ENCODE results near the gene REM2.

REM2 gene

DNA sequence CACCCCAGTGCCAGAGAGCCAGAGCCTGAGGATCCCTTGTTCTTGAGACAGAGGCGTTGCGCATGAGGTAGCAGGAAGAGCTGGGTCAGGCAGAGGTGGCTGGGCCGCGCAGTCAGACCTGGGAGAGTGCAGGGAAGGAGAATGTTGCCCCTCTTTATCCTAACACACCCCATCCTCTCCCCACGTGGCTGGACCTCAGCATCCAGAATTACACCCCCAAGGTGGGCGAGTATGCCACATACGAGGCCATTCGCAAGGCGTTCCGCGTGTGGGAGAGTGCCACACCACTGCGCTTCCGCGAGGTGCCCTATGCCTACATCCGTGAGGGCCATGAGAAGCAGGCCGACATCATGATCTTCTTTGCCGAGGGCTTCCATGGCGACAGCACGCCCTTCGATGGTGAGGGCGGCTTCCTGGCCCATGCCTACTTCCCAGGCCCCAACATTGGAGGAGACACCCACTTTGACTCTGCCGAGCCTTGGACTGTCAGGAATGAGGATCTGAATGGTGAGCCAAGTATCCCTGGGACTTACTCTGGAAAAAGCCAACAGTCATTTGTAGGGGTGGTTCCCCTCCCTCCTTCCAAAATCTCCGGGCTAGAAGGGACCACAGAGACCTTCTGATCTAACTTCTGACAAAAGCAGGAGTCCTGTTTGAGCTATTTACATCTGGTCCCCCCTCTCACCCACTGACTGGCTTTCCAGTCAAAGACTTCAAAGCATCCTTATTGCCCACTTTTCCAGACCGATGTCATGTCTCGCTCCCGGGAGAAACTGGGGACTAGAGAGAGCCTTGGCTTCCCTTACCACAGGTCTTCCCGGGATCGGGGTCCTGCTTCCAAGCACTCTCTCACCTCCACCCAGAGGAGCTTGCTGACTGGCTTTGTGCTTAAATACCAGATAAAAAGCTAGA, 40.6 kb upstream of the REM2 start:
- WGBS, 2 experiments: 93 to 95% methylated on average over 28 of the region's 28 CpGs
- Histone ChIP-seq H3K27ac (ENCODE audit: insufficient read depth, low read depth, low read length, poor library complexity, severe bottlenecking) (no peak overlapping the region), H3K36me3 (ENCODE audit: control insufficient read depth, insufficient read depth, low read length) (no peaks in the 10 kb centered on the region)

DNA sequence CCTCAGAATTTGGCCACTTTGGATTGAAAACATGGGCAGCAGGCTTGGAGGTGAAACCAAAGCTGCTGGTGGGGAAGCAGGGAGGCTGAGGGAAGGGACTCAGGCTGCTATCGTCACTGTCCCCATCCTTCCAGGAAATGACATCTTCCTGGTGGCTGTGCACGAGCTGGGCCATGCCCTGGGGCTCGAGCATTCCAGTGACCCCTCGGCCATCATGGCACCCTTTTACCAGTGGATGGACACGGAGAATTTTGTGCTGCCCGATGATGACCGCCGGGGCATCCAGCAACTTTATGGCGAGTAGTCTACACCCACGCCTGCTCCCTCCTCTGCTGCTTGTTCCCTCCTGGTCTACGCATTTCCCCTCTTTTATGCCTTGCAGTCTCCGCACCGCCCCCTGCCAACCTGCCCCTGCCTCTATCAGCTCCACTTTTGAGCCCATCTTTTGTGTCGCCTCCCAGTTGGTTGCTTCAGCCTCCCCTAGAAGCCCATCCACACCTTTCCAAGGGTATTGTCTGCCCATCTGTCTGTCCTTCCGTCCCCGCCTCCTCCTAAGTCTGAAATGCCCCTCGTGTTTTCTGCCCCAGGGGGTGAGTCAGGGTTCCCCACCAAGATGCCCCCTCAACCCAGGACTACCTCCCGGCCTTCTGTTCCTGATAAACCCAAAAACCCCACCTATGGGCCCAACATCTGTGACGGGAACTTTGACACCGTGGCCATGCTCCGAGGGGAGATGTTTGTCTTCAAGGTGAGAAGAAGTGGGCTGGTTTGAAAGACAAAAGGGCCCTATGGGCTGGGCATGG, 39.7 kb upstream of the REM2 start:
- H3K4me1 ChIP-seq (ENCODE audit: control insufficient read depth, insufficient read depth, low read length): peaks cover 12% of the 10 kb centered on the region
- H3K4me3 ChIP-seq (ENCODE audit: insufficient read depth, low read depth, low read length): no peak overlapping the region
- WGBS, 2 experiments: 88 to 91% methylated on average over 21 of the region's 21 CpGs
- no peaks in the 10 kb centered on the region for H3K9me3 ChIP-seq (ENCODE audit: control insufficient read depth, low read length)
- H3K27ac ChIP-seq (ENCODE audit: insufficient read depth, low read depth, low read length, poor library complexity, severe bottlenecking): no peak overlapping the region
- peaks cover 3% of the 10 kb centered on the region for H3K27me3 ChIP-seq (ENCODE audit: control insufficient read depth, insufficient read depth, low read length, poor library complexity, severe bottlenecking)
- H3K36me3 ChIP-seq (ENCODE audit: control insufficient read depth, insufficient read depth, low read length): no peaks in the 10 kb centered on the region

More for the DNA sequence above, 40.6 kb upstream of the REM2 start:
- no peak overlapping the region for H3K4me3 ChIP-seq (ENCODE audit: insufficient read depth, low read depth, low read length)
- H3K4me1 ChIP-seq (ENCODE audit: control insufficient read depth, insufficient read depth, low read length): peaks cover 7% of the 10 kb centered on the region
- no peaks in the 10 kb centered on the region for H3K9me3 ChIP-seq (ENCODE audit: control insufficient read depth, low read length)
- peaks cover 12% of the 10 kb centered on the region for H3K27me3 ChIP-seq (ENCODE audit: control insufficient read depth, insufficient read depth, low read length, poor library complexity, severe bottlenecking)

DNA sequence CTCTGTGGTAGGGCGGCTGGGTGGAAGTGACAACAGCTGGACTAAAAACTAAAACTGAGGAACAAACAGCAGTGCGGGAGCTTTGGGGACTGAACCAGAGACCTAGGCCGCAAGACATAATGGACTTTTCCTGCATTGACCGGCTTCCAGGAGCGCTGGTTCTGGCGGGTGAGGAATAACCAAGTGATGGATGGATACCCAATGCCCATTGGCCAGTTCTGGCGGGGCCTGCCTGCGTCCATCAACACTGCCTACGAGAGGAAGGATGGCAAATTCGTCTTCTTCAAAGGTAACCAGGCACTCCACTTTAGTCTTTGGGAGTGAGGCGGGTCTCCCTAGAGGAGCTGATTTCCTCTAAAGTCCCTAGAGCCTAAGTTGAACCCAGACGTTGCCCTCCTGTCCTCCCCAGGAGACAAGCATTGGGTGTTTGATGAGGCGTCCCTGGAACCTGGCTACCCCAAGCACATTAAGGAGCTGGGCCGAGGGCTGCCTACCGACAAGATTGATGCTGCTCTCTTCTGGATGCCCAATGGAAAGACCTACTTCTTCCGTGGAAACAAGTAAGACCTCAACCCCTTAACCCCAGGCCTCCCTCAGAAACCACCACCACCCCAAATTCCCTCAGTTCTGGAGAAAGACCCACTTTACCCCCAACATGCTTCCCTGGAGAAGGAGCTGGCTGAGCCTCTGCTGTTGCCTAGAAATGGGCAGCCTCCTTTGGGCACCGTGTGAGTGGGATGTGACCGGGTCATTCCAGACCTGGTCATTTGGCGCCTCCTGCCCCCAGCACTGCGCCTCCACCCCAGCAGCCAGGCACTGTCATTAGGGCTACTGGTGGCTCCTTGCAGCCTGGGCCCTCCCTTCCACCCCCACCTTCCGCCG, 38.6 kb upstream of the REM2 start:
- WGBS, 2 experiments: 94 to 95% methylated on average over 22 of the region's 22 CpGs
- peaks cover 19% of the 10 kb centered on the region for H3K4me1 ChIP-seq (ENCODE audit: control insufficient read depth, insufficient read depth, low read length)
- no peak overlapping the region for H3K27ac ChIP-seq (ENCODE audit: insufficient read depth, low read depth, low read length, poor library complexity, severe bottlenecking)
- H3K27me3 ChIP-seq (ENCODE audit: control insufficient read depth, insufficient read depth, low read length, poor library complexity, severe bottlenecking): no peaks in the 10 kb centered on the region
- no peaks in the 10 kb centered on the region for H3K36me3 ChIP-seq (ENCODE audit: control insufficient read depth, insufficient read depth, low read length)
- H3K9me3 ChIP-seq (ENCODE audit: control insufficient read depth, low read length): no peaks in the 10 kb centered on the region
- no peak overlapping the region for H3K4me3 ChIP-seq (ENCODE audit: insufficient read depth, low read depth, low read length)

DNA sequence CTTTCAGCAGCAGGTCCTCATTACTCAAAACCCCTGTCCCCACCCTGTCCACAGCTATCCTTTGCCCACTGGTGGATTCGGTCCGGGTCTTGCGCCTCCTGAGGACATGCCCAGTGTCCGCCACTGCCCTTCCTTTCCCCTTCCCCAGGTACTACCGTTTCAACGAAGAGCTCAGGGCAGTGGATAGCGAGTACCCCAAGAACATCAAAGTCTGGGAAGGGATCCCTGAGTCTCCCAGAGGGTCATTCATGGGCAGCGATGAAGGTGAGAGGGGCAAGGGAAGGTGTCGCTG, 38.0 kb upstream of the REM2 start:
- WGBS, 2 experiments: 95 to 96% methylated on average over 9 of the region's 9 CpGs
- H3K4me1 ChIP-seq (ENCODE audit: control insufficient read depth, insufficient read depth, low read length): peaks cover 22% of the 10 kb centered on the region
- H3K27me3 ChIP-seq (ENCODE audit: control insufficient read depth, insufficient read depth, low read length, poor library complexity, severe bottlenecking): no peaks in the 10 kb centered on the region
- no peaks in the 10 kb centered on the region for H3K9me3 ChIP-seq (ENCODE audit: control insufficient read depth, low read length)
- H3K27ac ChIP-seq (ENCODE audit: insufficient read depth, low read depth, low read length, poor library complexity, severe bottlenecking): no peak overlapping the region
- no peaks in the 10 kb centered on the region for H3K36me3 ChIP-seq (ENCODE audit: control insufficient read depth, insufficient read depth, low read length)
- no peak overlapping the region for H3K4me3 ChIP-seq (ENCODE audit: insufficient read depth, low read depth, low read length)

DNA sequence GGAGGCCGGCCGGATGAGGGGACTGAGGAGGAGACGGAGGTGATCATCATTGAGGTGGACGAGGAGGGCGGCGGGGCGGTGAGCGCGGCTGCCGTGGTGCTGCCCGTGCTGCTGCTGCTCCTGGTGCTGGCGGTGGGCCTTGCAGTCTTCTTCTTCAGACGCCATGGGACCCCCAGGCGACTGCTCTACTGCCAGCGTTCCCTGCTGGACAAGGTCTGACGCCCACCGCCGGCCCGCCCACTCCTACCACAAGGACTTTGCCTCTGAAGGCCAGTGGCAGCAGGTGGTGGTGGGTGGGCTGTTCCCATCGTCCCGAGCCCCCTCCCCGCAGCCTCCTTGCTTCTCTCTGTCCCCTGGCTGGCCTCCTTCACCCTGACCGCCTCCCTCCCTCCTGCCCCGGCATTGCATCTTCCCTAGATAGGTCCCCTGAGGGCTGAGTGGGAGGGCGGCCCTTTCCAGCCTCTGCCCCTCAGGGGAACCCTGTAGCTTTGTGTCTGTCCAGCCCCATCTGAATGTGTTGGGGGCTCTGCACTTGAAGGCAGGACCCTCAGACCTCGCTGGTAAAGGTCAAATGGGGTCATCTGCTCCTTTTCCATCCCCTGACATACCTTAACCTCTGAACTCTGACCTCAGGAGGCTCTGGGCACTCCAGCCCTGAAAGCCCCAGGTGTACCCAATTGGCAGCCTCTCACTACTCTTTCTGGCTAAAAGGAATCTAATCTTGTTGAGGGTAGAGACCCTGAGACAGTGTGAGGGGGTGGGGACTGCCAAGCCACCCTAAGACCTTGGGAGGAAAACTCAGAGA, 37.0 kb upstream of the REM2 start:
- Histone ChIP-seq H3K9me3 (ENCODE audit: control insufficient read depth, low read length) (no peaks in the 10 kb centered on the region), H3K27me3 (ENCODE audit: control insufficient read depth, insufficient read depth, low read length, poor library complexity, severe bottlenecking) (no peaks in the 10 kb centered on the region), H3K4me1 (ENCODE audit: control insufficient read depth, insufficient read depth, low read length) (peaks cover 22% of the 10 kb centered on the region), H3K27ac (ENCODE audit: insufficient read depth, low read depth, low read length, poor library complexity, severe bottlenecking) (no peak overlapping the region), H3K36me3 (ENCODE audit: control insufficient read depth, insufficient read depth, low read length) (no peaks in the 10 kb centered on the region), H3K4me3 (ENCODE audit: insufficient read depth, low read depth, low read length) (no peak overlapping the region)
- 92 to 94% methylated on average over 26 of the region's 26 CpGs for WGBS, 2 experiments

DNA sequence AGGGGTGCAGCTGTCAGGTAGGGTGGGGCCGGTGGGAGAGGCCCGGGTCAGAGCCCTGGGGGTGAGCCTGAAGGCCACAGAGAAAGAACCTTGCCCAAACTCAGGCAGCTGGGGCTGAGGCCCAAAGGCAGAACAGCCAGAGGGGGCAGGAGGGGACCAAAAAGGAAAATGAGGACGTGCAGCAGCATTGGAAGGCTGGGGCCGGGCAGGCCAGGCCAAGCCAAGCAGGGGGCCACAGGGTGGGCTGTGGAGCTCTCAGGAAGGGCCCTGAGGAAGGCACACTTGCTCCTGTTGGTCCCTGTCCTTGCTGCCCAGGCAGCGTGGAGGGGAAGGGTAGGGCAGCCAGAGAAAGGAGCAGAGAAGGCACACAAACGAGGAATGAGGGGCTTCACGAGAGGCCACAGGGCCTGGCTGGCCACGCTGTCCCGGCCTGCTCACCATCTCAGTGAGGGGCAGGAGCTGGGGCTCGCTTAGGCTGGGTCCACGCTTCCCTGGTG, 36.2 kb upstream of the REM2 start:
- Histone ChIP-seq H3K4me1 (ENCODE audit: control insufficient read depth, insufficient read depth, low read length) (peaks cover 22% of the 10 kb centered on the region), H3K27me3 (ENCODE audit: control insufficient read depth, insufficient read depth, low read length, poor library complexity, severe bottlenecking) (no peaks in the 10 kb centered on the region), H3K36me3 (ENCODE audit: control insufficient read depth, insufficient read depth, low read length) (no peaks in the 10 kb centered on the region), H3K27ac (ENCODE audit: insufficient read depth, low read depth, low read length, poor library complexity, severe bottlenecking) (no peak overlapping the region), H3K9me3 (ENCODE audit: control insufficient read depth, low read length) (no peaks in the 10 kb centered on the region), H3K4me3 (ENCODE audit: insufficient read depth, low read depth, low read length) (no peak overlapping the region)
- WGBS, 2 experiments: 88 to 89% methylated on average over 11 of the region's 11 CpGs

DNA sequence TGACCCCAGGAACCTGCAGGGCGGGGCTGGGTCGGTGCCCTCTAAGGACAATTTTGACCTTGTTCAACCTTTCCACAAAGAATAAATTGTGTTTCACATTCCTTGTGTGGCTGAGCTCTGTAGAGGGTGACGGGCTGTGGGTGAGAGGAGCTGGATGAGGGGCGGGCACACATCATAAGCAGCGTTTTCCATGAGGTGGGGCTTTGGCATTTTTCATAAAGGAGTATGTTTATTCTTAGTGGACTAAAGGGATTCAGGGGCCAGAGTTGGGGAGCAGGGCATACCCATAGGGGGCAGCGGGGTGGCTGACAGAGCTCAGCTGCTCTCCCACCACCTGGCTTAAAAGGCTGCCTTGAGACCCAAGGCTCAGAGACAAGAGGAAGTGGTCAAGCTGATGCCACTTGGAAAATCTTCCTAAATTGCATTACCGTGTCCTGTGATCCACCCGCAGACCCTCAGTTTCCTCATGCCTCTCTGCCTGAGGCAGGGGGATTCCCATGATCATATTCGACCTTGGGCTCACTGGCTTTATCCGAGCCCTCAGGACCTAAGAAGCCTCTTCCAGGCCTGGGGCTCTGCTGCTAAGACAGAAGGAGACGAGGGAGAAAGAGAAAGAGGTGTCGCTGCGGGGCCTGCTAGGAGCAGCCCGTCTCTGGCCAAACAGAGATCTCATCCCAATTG, 35.2 kb upstream of the REM2 start:
- H3K27ac ChIP-seq (ENCODE audit: insufficient read depth, low read depth, low read length, poor library complexity, severe bottlenecking): no peak overlapping the region
- no peaks in the 10 kb centered on the region for H3K27me3 ChIP-seq (ENCODE audit: control insufficient read depth, insufficient read depth, low read length, poor library complexity, severe bottlenecking)
- H3K36me3 ChIP-seq (ENCODE audit: control insufficient read depth, insufficient read depth, low read length): no peaks in the 10 kb centered on the region
- no peaks in the 10 kb centered on the region for H3K9me3 ChIP-seq (ENCODE audit: control insufficient read depth, low read length)
- no peak overlapping the region for H3K4me3 ChIP-seq (ENCODE audit: insufficient read depth, low read depth, low read length)
- H3K4me1 ChIP-seq (ENCODE audit: control insufficient read depth, insufficient read depth, low read length): peaks cover 22% of the 10 kb centered on the region
- WGBS, 2 experiments: 83% methylated on average over 14 of the region's 14 CpGs

DNA sequence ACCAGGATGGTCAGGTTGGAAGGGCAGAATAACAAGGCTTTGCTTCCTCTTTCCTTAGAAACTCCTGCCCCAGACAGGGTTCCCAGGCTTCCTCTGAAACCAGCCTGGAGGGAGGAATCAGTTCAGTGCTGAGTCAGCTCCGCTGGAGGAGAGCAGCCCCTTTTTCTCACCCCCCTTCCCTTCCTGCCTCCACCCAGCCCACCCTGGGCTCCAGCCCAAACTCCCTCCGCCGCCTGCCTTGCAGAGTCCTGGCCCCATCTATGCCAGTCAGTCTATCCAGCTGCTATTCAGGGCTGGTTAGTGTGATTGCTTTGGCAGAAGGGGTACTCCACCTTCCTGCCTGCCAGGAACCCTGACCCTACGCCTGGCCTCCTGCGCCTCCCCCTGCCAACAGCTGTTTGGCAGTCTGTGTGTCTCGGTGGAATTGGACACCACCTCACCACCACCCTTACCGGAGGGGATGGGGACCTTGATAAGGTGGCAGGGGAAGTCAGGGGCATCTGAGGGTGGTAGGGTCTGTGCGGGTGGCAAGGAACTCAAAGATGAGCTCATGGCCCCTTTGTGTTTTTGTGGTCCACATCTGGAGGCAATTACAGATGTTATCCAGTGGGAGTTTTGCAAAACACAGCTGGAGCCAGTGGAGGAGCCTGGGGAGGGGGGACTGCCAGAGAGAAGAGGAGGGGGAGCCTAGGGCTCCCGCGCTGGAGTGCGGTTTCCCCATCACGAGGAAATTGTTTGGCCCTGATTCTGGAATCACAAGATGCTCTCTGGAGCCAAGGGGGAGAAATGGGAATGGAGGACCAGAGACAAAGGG, 34.5 kb upstream of the REM2 start:
- 66 to 73% methylated on average over 12 of the region's 12 CpGs for WGBS, 2 experiments
- H3K9me3 ChIP-seq (ENCODE audit: control insufficient read depth, low read length): no peaks in the 10 kb centered on the region
- H3K4me1 ChIP-seq (ENCODE audit: control insufficient read depth, insufficient read depth, low read length): peaks cover 22% of the 10 kb centered on the region
- peak overlapping the region; percentile 33 for H3K27ac ChIP-seq (ENCODE audit: insufficient read depth, low read depth, low read length, poor library complexity, severe bottlenecking)
- no peak overlapping the region for H3K4me3 ChIP-seq (ENCODE audit: insufficient read depth, low read depth, low read length)
- no peaks in the 10 kb centered on the region for H3K36me3 ChIP-seq (ENCODE audit: control insufficient read depth, insufficient read depth, low read length)
- no peaks in the 10 kb centered on the region for H3K27me3 ChIP-seq (ENCODE audit: control insufficient read depth, insufficient read depth, low read length, poor library complexity, severe bottlenecking)
